ENCODE results near the gene PAK3. TPM values are rescaled to one million over a fixed set of nuclear protein-coding genes. Genes with fewer than 3 reads are reported as not detected.

PAK3 gene
- total and polyA plus RNA-seq, 2 donors (not counting 3 experiments of a cell fraction or from before 2014, with no cell fraction given): 0.01 to 0.15 TPM

DNA sequence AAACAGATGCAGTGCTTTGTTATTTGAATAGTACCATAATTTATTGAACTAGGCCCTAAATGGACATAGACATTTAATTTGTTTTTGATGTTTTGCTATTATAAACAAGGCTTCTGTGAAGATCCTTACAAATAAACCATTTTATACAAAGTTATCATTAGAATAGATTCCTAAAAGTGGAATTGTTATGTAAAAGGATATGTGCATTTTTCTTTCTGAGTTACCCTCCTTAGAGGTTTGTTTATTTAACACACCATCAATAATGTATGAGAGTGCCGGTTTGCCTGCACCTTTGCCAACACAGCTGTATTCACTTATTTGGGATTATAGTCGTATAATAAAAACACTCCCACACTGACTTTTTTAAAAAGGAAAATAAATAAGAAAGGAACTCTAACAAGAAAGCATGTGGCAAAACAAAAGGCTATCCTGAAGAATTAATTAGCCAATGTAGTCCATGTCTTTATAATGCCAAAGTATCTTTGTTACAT is 84.8 kb downstream of the PAK3 start:
- dilution Hi-C loops (cut with MboI; ENCODE audit: extremely low pct_ligation_motif_present, low sequenced_read_pairs) (no loop called here), intact Hi-C loops (cut with micrococcal nuclease) (no loop called here)
- no peaks in the 10 kb centered on the region for H3K4me1 ChIP-seq (ENCODE audit: control insufficient read depth, extremely low read depth, insufficient read depth, low read length)
- H4K20me1 ChIP-seq (replicated peaks; ENCODE audit: control insufficient read depth, extremely low read depth, insufficient read depth, low read length): no peaks in the 10 kb centered on the region
- ChIA-PET CTCF (no interaction called here), POLR2A (no interaction called here)
- H3K27ac ChIP-seq (ENCODE audit: insufficient read depth, low read depth, low read length): no peak overlapping the region
- FAIRE-seq: no peak
- H3K4me3 ChIP-seq (replicated peaks in 1 of 3; ENCODE audit: insufficient read depth in 1 of 3, low read depth in 1 of 3, low read length in 3 of 3): no peak overlapping the region
- no peaks in the 10 kb centered on the region for H3K9me3 ChIP-seq (replicated peaks; ENCODE audit: control insufficient read depth, insufficient read depth, low read length)
- H3K36me3 ChIP-seq (ENCODE audit: control insufficient read depth in 2 of 2, extremely low read depth in 1 of 2, insufficient read depth in 2 of 2, low read length in 2 of 2): no peaks in the 10 kb centered on the region
- no peak overlapping the region for H3K4me2 ChIP-seq (ENCODE audit: insufficient read depth, low read length)
- no peak for DNase-seq (ENCODE audit: low read depth, low spot score)
- no peak overlapping the region for H3K9ac ChIP-seq (replicated peaks; ENCODE audit: extremely low read depth, insufficient read depth, low read length)
- no peaks in the 10 kb centered on the region for H3K27me3 ChIP-seq (ENCODE audit: control insufficient read depth in 2 of 2, insufficient read depth in 2 of 2, low read length in 2 of 2)
- H3K9me1 ChIP-seq (replicated peaks; ENCODE audit: control insufficient read depth, extremely low read depth, insufficient read depth, low read length): no peaks in the 10 kb centered on the region
- H2AFZ ChIP-seq (ENCODE audit: low read depth, low read length): no peak overlapping the region
- H3K79me2 ChIP-seq (ENCODE audit: control insufficient read depth, insufficient read depth, low read length): no peaks in the 10 kb centered on the region
- BruUV-seq (replicated peaks): no TSS peak
- TF ChIP-seq JUN (IDR thresholded peaks at IDR 0.05; ENCODE audit: borderline replicate concordance, insufficient read depth, insufficient read length, low read depth) (no peak), EZH2 (IDR thresholded peaks at IDR 0.05; ENCODE audit: borderline replicate concordance, low read depth, low read length, severe bottlenecking) (no peak), POLR2A (IDR thresholded peaks at IDR 0.05; ENCODE audit: low read depth, low read length) (no peak), GATA2 (IDR thresholded peaks at IDR 0.05; ENCODE audit: insufficient read depth, insufficient read length, low read depth, low read length) (no peak), MYC (IDR thresholded peaks at IDR 0.05; ENCODE audit: low read depth, low read length) (no peak), FOS (IDR thresholded peaks at IDR 0.05; ENCODE audit: borderline replicate concordance, insufficient read depth, low read length) (no peak), POLR2AphosphoS5 (IDR thresholded peaks at IDR 0.05; ENCODE audit: insufficient read depth, low read depth, low read length) (no peak)
- TF ChIP-seq, protein P1, sequence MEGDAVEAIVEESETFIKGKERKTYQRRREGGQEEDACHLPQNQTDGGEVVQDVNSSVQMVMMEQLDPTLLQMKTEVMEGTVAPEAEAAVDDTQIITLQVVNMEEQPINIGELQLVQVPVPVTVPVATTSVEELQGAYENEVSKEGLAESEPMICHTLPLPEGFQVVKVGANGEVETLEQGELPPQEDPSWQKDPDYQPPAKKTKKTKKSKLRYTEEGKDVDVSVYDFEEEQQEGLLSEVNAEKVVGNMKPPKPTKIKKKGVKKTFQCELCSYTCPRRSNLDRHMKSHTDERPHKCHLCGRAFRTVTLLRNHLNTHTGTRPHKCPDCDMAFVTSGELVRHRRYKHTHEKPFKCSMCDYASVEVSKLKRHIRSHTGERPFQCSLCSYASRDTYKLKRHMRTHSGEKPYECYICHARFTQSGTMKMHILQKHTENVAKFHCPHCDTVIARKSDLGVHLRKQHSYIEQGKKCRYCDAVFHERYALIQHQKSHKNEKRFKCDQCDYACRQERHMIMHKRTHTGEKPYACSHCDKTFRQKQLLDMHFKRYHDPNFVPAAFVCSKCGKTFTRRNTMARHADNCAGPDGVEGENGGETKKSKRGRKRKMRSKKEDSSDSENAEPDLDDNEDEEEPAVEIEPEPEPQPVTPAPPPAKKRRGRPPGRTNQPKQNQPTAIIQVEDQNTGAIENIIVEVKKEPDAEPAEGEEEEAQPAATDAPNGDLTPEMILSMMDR (IDR thresholded peaks at IDR 0.05; ENCODE audit: extremely low read depth in 1 of 2, insufficient read depth in 1 of 2, low read depth in 1 of 2, low read length in 2 of 2): no peak
- TF ChIP-seq, protein P2, sequence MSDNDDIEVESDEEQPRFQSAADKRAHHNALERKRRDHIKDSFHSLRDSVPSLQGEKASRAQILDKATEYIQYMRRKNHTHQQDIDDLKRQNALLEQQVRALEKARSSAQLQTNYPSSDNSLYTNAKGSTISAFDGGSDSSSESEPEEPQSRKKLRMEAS (IDR thresholded peaks at IDR 0.05; ENCODE audit: insufficient read depth, insufficient read length): no peak
